ENCODE measurements around the gene EXD3.
"Not testable (repeated sequence)": the region's sequence is repeated elsewhere in the genome, so short reads cannot be mapped to it uniquely, and the experiment has no call there.

EXD3 gene

DNA sequence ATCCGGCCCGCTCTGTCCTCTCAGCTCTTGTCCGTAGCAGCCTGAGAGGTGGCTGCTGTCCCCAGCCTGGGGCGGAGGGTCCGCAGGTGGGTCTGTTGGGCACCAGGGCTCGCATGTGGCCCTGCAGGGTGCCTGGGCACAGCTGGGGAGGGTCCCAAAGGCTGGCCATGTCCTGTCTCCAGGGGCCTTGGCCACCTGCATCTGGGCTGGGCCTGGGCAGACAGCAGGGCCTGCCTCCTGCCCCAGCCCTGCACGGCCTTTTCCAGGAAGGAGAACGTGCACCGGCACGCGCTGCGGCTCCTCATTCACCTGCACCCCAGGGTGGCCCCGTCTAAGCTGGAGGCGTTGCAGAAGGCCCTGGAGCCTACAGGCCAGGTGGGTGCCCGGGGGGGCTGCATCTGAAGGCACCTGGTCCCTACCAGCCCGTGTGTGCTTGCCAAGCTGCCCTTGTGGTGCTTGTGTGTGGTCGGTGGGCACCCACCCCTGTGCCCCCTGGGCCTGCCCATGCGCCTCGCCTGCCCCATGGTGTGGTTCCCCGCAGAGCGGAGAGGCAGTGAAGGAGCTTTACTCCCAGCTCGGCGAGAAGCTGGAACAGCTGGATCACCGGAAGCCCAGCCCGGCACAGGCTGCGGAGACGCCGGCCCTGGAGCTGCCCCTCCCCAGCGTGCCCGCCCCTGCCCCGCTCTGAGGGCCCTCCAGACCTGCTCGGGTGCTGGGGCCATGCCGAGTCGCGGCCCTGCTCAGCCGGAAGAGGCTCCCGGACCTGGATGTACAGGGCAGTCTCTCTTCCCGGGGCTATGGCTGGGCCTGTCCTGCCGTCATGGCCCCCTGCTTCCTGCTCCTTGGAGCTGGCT lies 150.5 kb downstream of the EXD3 start:
- no peak for DNase-seq (ENCODE audit: low read depth)

- DNase-seq (ENCODE audit: low read depth): no peak
These were observed 151.3 kb downstream of the EXD3 start for GRCh38 chr9:137271696-137272076.

GRCh38 chr9:137270929-137271695 lies 151.8 kb downstream of the EXD3 start:
- no peak for DNase-seq (ENCODE audit: low read depth)

GRCh38 chr9:137269231-137269772 lies 153.7 kb downstream of the EXD3 start:
- no peak for DNase-seq (ENCODE audit: low read depth)

DNA sequence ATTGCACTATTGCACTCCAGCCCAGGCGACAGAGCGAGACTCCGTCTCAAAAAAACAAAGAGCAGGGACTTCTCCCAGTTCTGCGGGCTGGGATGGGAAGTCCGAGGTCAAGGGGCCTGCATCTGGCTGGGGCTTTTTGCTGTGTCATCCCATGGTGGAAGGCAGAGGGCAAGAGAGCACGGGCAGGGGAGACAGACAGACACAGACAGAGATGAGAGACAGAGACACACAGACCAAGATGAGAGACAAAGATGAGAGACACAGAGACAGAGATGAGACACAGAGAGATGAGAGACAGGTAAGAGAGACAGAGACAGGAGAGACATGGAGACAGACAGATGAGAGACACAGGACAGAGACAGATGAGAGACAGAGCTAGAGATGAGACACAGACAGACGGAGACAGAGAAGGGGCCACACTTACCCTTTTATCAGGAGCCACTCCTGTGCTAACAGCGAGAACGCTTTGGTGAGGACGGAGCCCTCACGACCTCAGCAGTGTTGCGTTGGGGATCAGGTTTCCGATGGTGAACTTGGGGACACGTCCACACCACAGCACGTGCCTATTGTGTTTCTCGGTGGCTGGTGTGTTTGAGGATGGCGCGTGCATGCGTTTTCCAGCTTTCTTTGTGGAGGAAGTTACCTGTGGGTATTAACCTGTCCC lies 154.3 kb downstream of the EXD3 start:
- DNase-seq (ENCODE audit: low read depth): no peak

DNA sequence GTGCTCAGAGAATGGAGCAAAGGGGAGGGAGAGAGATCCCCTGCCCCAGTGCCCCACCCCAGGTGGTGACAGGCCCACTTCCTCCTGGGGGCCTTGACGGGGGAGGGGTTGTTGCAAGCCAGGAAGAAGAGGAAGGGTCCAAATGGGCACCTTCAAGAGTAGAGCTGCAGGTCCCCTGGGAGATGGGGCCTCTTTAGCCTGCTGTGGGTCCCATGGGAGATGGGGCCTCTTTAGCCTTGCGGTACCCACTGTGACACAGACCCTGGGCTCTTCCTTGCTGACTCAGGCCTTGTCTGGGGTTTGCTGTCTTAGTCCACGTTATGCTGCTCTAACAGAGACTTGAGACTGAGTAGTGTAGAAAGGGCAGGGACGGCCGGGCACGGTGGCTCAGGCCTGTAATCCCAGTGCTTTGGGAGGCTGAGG lies 155.0 kb downstream of the EXD3 start:
- DNase-seq (ENCODE audit: low read depth): no peak

DNA sequence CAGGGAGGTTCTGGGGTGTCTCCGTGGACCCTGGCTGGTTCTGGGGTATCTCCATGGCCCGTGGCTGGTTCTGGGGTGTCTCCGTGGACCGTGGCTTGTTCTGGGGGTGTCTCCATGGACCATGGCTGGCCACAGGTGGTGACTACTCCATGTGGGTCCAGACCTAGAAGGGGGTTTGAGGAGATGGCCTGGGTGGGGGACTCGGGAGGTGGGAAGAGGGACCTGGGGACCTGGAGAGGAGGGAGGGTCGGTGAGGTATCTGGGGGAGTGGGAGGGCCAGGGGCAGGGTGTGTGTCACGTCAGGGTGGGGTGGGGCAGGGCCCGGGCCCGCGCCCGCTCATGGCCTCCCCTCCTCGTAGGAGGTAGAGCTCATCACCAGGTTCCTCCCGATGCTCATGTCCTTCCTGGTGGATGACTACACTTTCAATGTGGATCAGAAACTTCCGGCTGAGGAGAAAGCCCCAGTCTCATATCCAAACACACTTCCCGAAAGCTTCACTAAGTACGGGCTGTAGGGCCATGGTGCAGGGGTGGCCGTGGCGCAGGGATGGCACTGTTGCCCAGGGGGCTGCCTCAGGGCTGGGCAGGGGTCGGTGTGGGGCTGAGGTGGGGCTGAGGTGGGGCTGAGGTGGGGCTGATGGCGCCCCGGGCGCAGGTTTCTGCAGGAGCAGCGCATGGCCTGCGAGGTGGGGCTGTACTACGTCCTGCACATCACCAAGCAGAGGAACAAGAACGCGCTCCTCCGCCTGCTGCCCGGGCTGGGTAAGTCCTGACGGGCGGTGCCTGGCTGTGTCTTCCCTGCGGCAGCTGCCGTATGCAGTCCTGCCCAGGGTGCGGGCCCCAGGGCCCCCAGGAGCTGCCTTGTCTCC lies 156.1 kb downstream of the EXD3 start:
- no peak for DNase-seq (ENCODE audit: low read depth)

- no peak for DNase-seq (ENCODE audit: low read depth)
These were observed 156.8 kb downstream of the EXD3 start for GRCh38 chr9:137266162-137266527.

DNA sequence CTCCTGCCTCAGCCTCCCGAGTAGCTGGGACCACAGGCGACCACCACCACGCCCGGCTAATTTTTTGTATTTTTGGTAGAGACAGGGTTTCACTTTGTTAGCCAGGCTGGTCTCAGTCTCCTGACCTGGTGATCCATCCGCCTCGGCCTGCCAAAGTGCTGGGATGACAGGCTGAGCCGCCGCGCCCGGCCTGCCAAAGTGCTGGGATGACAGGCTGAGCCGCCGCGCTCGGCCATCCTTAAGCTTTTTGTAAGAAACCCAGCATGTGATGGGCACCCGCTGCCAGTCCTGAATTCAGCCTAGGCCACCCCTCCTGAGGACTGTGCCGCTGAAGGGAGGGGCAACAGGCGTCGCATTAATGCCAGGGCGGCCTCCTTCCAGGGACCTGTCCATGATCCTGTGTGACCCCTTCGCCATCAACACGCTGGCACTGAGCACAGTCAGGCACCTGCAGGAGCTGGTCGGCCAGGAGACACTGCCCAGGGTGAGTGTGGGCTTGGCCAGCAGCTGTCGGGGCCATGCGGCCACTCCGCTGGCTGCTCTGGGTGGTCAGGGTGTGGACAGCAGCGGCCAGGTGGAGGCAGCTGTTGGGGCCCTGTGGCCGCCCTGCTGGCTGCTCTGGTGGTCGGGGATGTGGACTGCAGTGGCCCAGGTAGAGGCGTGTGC lies 157.3 kb downstream of the EXD3 start:
- DNase-seq (ENCODE audit: low read depth): no peak

- DNase-seq (ENCODE audit: low read depth): no peak
These were observed 158.9 kb downstream of the EXD3 start for GRCh38 chr9:137264067-137264466.

DNA sequence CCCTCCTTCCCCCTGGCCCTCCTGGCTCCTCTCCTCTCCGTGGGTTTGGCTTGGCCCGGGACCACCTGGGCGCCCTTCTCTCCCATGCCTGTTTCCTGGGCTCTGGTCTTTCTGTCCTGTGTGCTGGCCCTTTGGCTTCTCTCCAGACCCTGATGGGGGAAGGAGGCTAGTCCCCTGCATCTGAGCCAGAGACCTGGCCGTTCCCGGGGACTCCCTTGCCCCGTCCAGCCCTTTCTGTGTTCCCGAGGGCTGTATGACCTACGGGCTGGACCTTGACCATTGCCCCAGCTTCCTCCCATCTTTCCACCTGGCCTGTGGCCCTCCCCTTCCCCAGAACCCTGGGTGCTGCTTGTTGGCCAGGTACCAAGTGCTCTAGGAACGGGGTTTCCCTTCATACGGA lies 159.5 kb downstream of the EXD3 start:
- DNase-seq (ENCODE audit: low read depth): no peak

DNA sequence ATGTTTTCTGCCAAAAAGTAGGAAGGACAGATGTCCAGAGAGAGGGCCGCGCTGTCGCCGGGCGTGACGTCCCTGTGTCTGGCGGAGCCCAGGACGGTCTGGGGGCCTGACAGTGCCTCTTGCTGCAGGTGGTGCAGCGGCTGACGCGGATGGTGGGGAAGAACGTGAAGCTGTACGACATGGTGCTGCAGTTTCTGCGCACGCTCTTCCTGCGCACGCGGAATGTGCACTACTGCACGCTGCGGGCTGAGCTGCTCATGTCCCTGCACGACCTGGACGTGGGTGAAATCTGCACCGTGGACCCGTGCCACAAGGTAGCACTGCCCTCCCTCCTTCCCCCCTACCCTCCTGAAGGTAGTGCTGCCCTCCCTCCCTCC lies 160.1 kb downstream of the EXD3 start:
- DNase-seq (ENCODE audit: low read depth): no peak

DNA sequence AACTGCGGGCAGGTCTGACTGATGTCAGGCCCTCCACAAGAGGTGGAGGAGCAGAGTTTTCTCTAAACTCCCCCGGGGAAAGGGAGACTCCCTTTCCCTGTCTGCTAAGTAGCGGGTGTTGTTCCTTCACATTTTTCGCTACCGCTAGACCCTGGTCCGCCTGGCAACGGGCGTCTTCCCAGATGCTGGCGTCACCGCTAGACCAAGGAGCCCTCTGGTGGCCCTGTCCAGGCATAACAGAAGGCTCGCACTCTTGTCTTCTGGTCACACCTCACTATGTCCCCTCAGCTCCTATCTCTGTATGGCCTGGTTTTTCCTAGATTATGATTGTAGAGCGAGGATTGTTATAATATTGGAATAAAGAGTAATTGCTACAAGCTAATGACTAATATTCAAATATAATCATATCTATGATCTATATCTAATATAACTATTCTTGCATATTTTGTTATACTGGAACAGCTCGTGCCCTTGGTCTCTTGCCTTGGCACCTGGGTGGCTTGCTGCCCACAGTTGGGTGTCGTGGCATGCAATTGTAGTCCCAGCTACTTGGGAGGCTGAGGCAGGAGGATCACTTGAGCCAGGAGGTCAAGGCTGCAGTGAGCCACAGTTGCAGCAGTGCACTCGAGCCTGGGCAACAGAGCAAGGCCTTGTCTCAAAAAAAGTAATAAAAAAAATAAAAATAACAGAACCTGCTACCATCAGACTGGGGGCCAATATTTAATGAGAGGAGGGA lies 160.6 kb downstream of the EXD3 start:
- not testable (repeated sequence) for DNase-seq (ENCODE audit: low read depth)
